ENCODE measurements around the gene WFDC13. TPM values are rescaled to one million over a fixed set of nuclear protein-coding genes. Genes with fewer than 3 reads are reported as not detected.
"Not testable (repeated sequence)": the region's sequence is repeated elsewhere in the genome, so short reads cannot be mapped to it uniquely, and the experiment has no call there.

The WFDC13 gene
- total and polyA plus RNA-seq, 11 donors, result not detected

DNA sequence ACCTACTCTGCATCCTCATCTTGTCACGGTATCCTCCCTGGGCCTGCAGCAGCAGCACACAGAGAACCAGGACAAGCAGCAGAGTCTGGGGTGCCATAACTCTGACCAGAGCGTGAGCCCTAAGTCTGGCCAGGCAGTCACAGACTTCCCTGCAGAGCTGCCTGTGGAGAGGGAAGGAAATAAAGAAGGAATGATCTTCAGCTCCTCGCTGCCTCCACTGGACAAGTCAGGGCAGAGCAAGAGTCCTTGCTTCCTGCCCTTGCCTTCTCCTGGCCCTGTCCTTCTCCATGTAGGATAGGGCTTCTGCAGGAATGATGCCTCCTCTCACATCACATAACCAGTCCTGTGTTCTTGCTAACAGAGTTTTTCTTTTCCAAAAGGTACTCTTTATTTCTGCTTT lies 15.9 kb upstream of the WFDC13 start:
- WGBS, 4 donors, result 49 to 71% (median 58%) methylated on average over 3 of the region's 3 CpGs
- DNase-seq (no peak), ATAC-seq (no peak)
- H3K27ac ChIP-seq, result no peak overlapping the region
- peaks cover 0 to 2% (median 0%) of the 10 kb centered on the region in 12 donors for H3K9me3 ChIP-seq
- intact Hi-C loops (cut with DNase I), result no loop called here
- no peaks in the 10 kb centered on the region for H3K36me3 ChIP-seq
- no peaks in the 10 kb centered on the region for H3K27me3 ChIP-seq
- no peak for TF ChIP-seq CTCF (IDR thresholded peaks at IDR 0.05)
- TF ChIP-seq POLR2A (IDR thresholded peaks at IDR 0.05), result no peak
- H3K4me1 ChIP-seq, result no peaks in the 10 kb centered on the region
- H3K4me3 ChIP-seq, result no peak overlapping the region

- H3K4me1 ChIP-seq; H3K27ac ChIP-seq; DNase-seq; ATAC-seq; H3K9me3 ChIP-seq; intact Hi-C loops (cut with DNase I); H3K36me3 ChIP-seq; H3K4me3 ChIP-seq; H3K27me3 ChIP-seq: not testable (repeated sequence)
- WGBS, 4 donors, result 75 to 91% (median 88%) methylated on average over 11 to 12 of the region's 12 CpGs
Observed at GRCh38 chr20:45693346-45693745, 8.5 kb upstream of the WFDC13 start.

- intact Hi-C loops (cut with DNase I), result no loop called here
- ATAC-seq (no peak), DNase-seq (no peak)
- peaks cover 0 to 4% (median 0%) of the 10 kb centered on the region in 9 donors for H3K27me3 ChIP-seq
- no peaks in the 10 kb centered on the region for H3K4me1 ChIP-seq
- TF ChIP-seq CTCF (IDR thresholded peaks at IDR 0.05) (no peak), POLR2A (IDR thresholded peaks at IDR 0.05) (no peak)
- H3K9me3 ChIP-seq, result no peaks in the 10 kb centered on the region
- no peak overlapping the region for H3K27ac ChIP-seq
- no peaks in the 10 kb centered on the region for H3K36me3 ChIP-seq
- 86 to 94% (median 90%) methylated on average over 2 of the region's 2 CpGs for WGBS, 4 donors
- no peak overlapping the region for H3K4me3 ChIP-seq
Observed at GRCh38 chr20:45695496-45695895, 6.3 kb upstream of the WFDC13 start.

- no peaks in the 10 kb centered on the region for H3K9me3 ChIP-seq
- 68 to 86% (median 78%) methylated on average over 4 of the region's 4 CpGs for WGBS, 4 donors
- intact Hi-C loops (cut with DNase I), result no loop called here
- H3K4me3 ChIP-seq, result no peak overlapping the region
- no peak overlapping the region for H3K27ac ChIP-seq
- no peaks in the 10 kb centered on the region for H3K4me1 ChIP-seq
- DNase-seq, result no peak
- ATAC-seq, result no peak
- no peak for TF ChIP-seq CTCF (IDR thresholded peaks at IDR 0.05)
- no peak for TF ChIP-seq POLR2A (IDR thresholded peaks at IDR 0.05)
- no peaks in the 10 kb centered on the region for H3K36me3 ChIP-seq
- no peaks in the 10 kb centered on the region for H3K27me3 ChIP-seq
Observed at GRCh38 chr20:45701104-45701503, 734 bp upstream of the WFDC13 start.

DNA sequence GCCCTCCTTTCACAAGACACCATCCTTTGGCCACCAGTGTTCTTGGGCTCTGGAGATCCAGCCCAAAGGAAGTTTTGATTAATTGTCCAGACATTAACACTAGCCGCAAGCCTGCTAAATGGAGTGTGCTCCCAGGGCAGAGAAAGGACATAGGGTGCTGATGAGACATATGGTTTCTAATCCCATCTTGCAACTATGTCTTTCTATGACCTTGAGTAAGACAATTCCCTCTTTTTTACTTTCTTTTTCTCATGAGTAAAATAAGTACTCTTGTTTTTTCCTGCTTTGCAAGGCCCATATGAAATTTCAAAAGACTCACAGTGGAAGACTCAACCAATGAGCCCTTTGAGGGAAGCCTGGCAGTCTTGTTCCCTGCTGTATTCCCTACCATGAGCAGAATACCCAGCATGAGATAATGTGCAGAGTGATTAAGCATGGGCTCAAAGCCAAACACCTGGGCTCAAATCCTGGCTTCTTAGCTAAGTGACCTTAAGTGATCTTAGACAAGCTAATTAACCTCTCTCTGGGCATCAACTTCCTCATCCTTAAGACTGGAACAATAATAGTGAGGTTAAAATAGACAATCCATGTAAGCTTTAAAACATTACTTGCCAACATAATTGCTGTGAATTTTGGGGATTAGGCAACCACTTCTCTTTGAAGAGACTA lies 3.3 kb downstream of the WFDC13 start, which contains the start of gene WFDC10B:
Gene WFDC10B, minus strand, starts transcription at position 51 of the 669 bp plus-strand sequence. CDS start 19,027 bp downstream, outside the sequence.
- no peaks in the 10 kb centered on the region for H3K27me3 ChIP-seq
- no peaks in the 10 kb centered on the region for H3K36me3 ChIP-seq
- ATAC-seq, result no peak
- H3K4me1 ChIP-seq, result no peaks in the 10 kb centered on the region
- no peak for TF ChIP-seq POLR2A (IDR thresholded peaks at IDR 0.05)
- no peak for TF ChIP-seq CTCF (IDR thresholded peaks at IDR 0.05)
- intact Hi-C loops (cut with DNase I), result no loop called here
- no peak within 1 kb of the TSS for H3K27ac ChIP-seq
- no peaks in the 10 kb centered on the region for H3K9me3 ChIP-seq
- 65 to 87% (median 79%) methylated on average over 1 of the region's 1 CpG for WGBS, 4 donors
- no peak within 1 kb of the TSS for H3K4me3 ChIP-seq
- DNase-seq, result no peak

- H3K4me1 ChIP-seq; H3K4me3 ChIP-seq; H3K36me3 ChIP-seq; DNase-seq; H3K9me3 ChIP-seq; ATAC-seq; intact Hi-C loops (cut with DNase I); H3K27ac ChIP-seq; H3K27me3 ChIP-seq: not testable (repeated sequence)
Observed at GRCh38 chr20:45716141-45716688, 14.4 kb downstream of the WFDC13 start.

Data from heart left ventricle (tissue), 16 donors.